MM.1S (cell line): ENCODE measurements around the gene STRC.
"Not testable (repeated sequence)": the region's sequence is repeated elsewhere in the genome, so short reads cannot be mapped to it uniquely, and the experiment has no call there.

Experiments used
- DNase-seq: peaks from one replicate; pipeline ENCODE4 v3.0.0-alpha.2; 2015
- H2AFZ ChIP-seq: fragments of 300-600 bp; sonication (generic); 2 replicates; pipeline ENCODE4 v1.6.0; 2016; ENCODE audit warnings: antibody characterized with exemption, low read length
- H3F3A ChIP-seq: fragments of 300-600 bp; sonication (generic); 2 replicates; pipeline ENCODE4 v1.6.1; 2016; ENCODE audit warnings: mild to moderate bottlenecking, antibody characterized with exemption, low read length, moderate library complexity, mixed read lengths; ENCODE audit not compliant: insufficient read depth
- H3K27ac ChIP-seq: fragments of 300-600 bp; sonication (generic); 2 replicates; pipeline ENCODE4 v1.5.1; 2016; ENCODE audit warnings: mild to moderate bottlenecking, low read length
- H3K27me3 ChIP-seq: fragments of 300-600 bp; sonication (generic); replicated peaks from 2 replicates; pipeline ENCODE4 v1.6.0; 2016; ENCODE audit warnings: low read length; ENCODE audit not compliant: insufficient read depth
- H3K36me3 ChIP-seq: fragments of 300-600 bp; sonication (generic); replicated peaks from 2 replicates; pipeline ENCODE4 v1.6.1; 2016; ENCODE audit warnings: mild to moderate bottlenecking, low read length, mixed read lengths; ENCODE audit not compliant: insufficient read depth
- H3K4me1 ChIP-seq: fragments of 300-600 bp; sonication (generic); 2 replicates; pipeline ENCODE4 v1.6.1; 2016; ENCODE audit warnings: low read length, mixed read lengths
- H3K4me2 ChIP-seq: fragments of 300-600 bp; sonication (generic); 2 replicates; pipeline ENCODE4 v1.6.0; 2016; ENCODE audit warnings: low read depth, low read length
- H3K4me3 ChIP-seq: fragments of 300-600 bp; sonication (generic); 2 replicates; pipeline ENCODE4 v1.5.1; 2016; ENCODE audit warnings: low read length, mixed read lengths
- H3K79me2 ChIP-seq: fragments of 300-600 bp; sonication (generic); 2 replicates; pipeline ENCODE4 v1.6.1; 2016; ENCODE audit warnings: mixed run types, low read length, mixed read lengths
- H3K9ac ChIP-seq: fragments of 300-600 bp; sonication (generic); 2 replicates; pipeline ENCODE4 v1.6.1; 2016; ENCODE audit warnings: low read length, mixed read lengths
- H3K9me2 ChIP-seq: fragments of 300-600 bp; sonication (generic); replicated peaks from 2 replicates; pipeline ENCODE4 v1.6.1; 2016; ENCODE audit warnings: mild to moderate bottlenecking, low read length, mixed read lengths; ENCODE audit not compliant: insufficient read depth
- H3K9me3 ChIP-seq: fragments of 300-600 bp; sonication (generic); replicated peaks from 2 replicates; pipeline ENCODE4 v1.6.1; 2016; ENCODE audit warnings: mild to moderate bottlenecking, low read length, mixed read lengths; ENCODE audit not compliant: insufficient read depth
- H4K20me1 ChIP-seq: fragments of 300-600 bp; sonication (generic); 2 replicates; pipeline ENCODE4 v1.6.1; 2016; ENCODE audit warnings: mild to moderate bottlenecking, low read length, moderate library complexity, mixed read lengths; ENCODE audit not compliant: insufficient read depth
- CTCF ChIP-seq: fragments of 300-600 bp; sonication (generic); IDR thresholded peaks from 2 replicates; pipeline ENCODE4 v1.5.1; 2016; ENCODE audit warnings: antibody characterized with exemption, low read length, mixed read lengths
- EZH2 ChIP-seq: fragments of 300-600 bp; sonication (generic); optimal IDR thresholded peaks from 2 replicates; pipeline ENCODE3; 2017; ENCODE audit warnings: low read depth, mild to moderate bottlenecking, antibody characterized with exemption, low read length, mixed read lengths
- EZH2phosphoT487 ChIP-seq: fragments of 300-600 bp; sonication (generic); IDR thresholded peaks from 2 replicates; pipeline ENCODE4 v1.6.1; 2018; ENCODE audit warnings: antibody characterized with exemption, low read length

Gene STRC

GRCh38 chr15:43648649-43649429 is 30.2 kb upstream of the STRC start, which contains the start of gene CATSPER2:
TSS of gene CATSPER2 (minus strand) at chr15:43648844. CDS start at chr15:43648061, 783 bp downstream.
- no peak for TF ChIP-seq EZH2
- TF ChIP-seq EZH2phosphoT487, result no peak
- TF ChIP-seq CTCF, result no peak
- Histone ChIP-seq H3F3A (no peaks in the 10 kb centered on the region), H3K4me3 (no peak within 1 kb of the TSS), H3K9me3 (no peaks in the 10 kb centered on the region), H3K27me3 (no peaks in the 10 kb centered on the region), H3K27ac (no peak within 1 kb of the TSS), H4K20me1 (no peaks in the 10 kb centered on the region), H3K9me2 (no peaks in the 10 kb centered on the region), H3K79me2 (no peaks in the 10 kb centered on the region), H2AFZ (no peak within 1 kb of the TSS), H3K4me1 (no peaks in the 10 kb centered on the region), H3K4me2 (no peak within 1 kb of the TSS), H3K9ac (no peak within 1 kb of the TSS), H3K36me3 (no peaks in the 10 kb centered on the region)
- DNase-seq, result no peak

DNA sequence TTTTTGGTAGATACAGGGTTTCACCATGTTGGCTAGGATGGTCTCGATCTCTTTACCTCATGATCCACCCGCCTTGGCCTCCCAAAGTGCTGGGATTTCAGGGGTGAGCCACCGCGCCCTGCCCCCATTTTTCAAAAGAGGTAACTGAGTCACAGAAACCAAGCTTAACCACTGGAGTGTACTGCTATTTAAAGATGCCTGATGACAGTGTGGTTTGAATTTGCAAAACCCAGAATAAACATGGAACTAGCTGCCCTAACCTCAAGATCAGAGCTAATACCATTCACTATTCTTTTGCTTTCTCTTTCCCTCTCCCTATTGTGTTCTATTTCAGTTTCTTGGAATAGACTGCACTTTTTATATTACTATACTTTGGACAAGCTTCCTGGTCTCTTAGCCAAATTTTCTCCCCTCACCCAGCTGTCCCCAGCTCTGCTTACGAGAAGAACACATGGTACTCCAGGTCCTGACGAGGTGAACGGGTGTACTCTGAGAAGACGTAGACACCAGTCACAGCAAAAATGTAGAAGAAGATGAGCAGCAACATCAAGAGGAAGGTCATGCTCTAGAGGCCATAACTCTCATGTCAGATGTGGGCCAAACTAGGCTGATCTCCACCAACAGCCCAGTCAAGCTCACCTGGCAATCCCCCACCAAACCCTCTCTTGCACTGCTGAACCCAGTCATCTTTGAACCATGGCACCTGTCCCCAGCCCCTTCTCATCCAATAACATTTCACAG is 20.0 kb upstream of the STRC start:
- not testable (repeated sequence) for H3K27me3 ChIP-seq, H3K36me3 ChIP-seq, H3K79me2 ChIP-seq, H4K20me1 ChIP-seq, H3K4me1 ChIP-seq, H3K9me2 ChIP-seq, H2AFZ ChIP-seq, H3K27ac ChIP-seq, DNase-seq, H3K9ac ChIP-seq, H3K4me3 ChIP-seq, H3F3A ChIP-seq, H3K9me3 ChIP-seq
- peak overlapping the region; percentile 18; the same call in 1 of the 2 replicates for H3K4me2 ChIP-seq

DNA sequence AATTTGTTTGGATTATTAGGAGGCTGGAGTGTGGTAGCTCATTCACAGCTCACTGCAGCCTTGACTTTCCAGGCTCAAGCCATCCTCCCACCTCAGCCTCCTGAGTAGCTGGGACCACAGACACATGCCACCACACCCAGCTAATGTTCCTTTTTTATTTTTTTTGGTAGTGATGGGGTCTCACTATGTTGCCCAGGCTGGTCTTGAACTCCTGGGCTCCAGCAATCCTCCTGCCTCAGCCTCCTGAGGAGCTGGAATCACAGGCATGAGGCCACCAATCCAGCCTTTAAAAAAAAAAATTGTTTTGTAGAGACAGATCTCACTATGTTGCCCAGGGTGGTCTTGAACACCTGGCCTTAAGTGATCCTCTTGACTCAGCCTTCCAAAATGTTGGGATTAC is 8.3 kb upstream of the STRC start:
- DNase-seq, H3K4me2 ChIP-seq: not testable (repeated sequence)

DNA sequence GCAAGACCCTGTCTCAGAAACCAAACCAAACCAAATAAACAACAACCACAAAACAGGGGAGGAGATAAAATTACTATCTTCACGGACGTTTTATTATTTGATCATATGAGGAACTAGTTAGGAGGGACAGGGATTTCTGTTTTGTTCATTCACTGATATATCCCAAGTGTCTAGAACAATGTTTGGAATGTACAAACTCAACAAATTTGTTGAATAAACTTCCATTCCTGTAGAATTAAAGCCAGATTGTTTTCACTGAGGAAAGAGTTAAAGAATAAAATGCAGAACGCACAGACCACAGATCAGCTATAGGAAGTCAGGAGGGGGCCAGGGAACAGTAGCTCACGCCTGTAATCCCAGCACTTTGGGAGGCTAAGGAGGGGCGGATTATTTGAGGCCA is 6.5 kb upstream of the STRC start:
- no peak for TF ChIP-seq CTCF
- no peak for TF ChIP-seq EZH2phosphoT487
- no peak for TF ChIP-seq EZH2
- no peaks in the 10 kb centered on the region for H3F3A ChIP-seq
- H3K9me3 ChIP-seq, result no peaks in the 10 kb centered on the region
- H3K27me3 ChIP-seq, result no peaks in the 10 kb centered on the region
- no peaks in the 10 kb centered on the region for H4K20me1 ChIP-seq
- no peak overlapping the region for H3K4me3 ChIP-seq
- no peak overlapping the region for H2AFZ ChIP-seq
- H3K9me2 ChIP-seq, result no peaks in the 10 kb centered on the region
- H3K36me3 ChIP-seq, result no peaks in the 10 kb centered on the region
- H3K79me2 ChIP-seq, result no peaks in the 10 kb centered on the region
- H3K4me1 ChIP-seq, result no peaks in the 10 kb centered on the region
- H3K4me2 ChIP-seq, result no peak overlapping the region
- no peak overlapping the region for H3K9ac ChIP-seq
- H3K27ac ChIP-seq, result no peak overlapping the region
- DNase-seq, result no peak

More for the DNA sequence above, 8.3 kb upstream of the STRC start:
- H3K9me2 ChIP-seq, H3K9me3 ChIP-seq, H3F3A ChIP-seq, H4K20me1 ChIP-seq, H3K36me3 ChIP-seq, H3K27me3 ChIP-seq, H3K27ac ChIP-seq, H2AFZ ChIP-seq, H3K4me3 ChIP-seq, H3K9ac ChIP-seq, H3K79me2 ChIP-seq, H3K4me1 ChIP-seq: not testable (repeated sequence)

DNA sequence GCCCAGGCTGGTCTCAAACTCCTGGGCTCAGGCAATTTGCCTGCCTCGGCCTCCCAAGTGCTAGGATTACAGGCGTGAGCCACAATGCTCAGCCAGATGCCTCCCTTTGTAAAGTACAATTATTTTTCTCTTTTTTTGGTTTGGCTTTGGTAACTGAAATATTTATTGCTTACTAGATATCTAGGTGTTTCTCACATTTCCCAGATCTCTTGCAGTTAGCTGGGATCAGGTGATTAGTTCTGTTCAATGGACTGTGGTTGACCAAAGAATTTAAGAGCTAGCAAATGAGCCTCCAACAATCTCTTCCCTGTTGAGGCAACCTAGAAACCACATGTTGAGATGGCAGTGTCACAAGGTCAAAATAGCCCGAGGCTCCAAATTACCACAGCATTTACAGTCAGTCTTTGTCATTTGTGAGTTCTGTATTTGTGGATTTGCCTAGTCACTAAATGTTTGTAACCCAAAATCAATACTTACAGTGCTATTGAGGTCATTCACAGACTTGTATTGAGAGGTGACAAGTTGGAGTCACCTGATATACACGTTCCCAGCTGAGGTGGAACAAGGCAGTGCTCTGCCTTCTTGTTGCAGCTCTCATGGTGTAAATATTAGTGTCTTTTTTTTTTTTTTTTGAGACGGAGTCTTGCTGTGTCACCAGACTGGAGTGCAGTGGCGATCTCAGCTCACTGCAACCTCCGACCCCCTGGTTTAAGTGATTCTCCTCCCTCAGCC is 3.6 kb upstream of the STRC start:
- H4K20me1 ChIP-seq, DNase-seq, H3K4me3 ChIP-seq, H3K27me3 ChIP-seq, H3K79me2 ChIP-seq, H2AFZ ChIP-seq, H3K9me3 ChIP-seq, H3F3A ChIP-seq, H3K27ac ChIP-seq, H3K4me2 ChIP-seq, H3K9ac ChIP-seq, H3K9me2 ChIP-seq, H3K4me1 ChIP-seq, H3K36me3 ChIP-seq: not testable (repeated sequence)

- H4K20me1 ChIP-seq, H3K27me3 ChIP-seq, H3K27ac ChIP-seq, H3K4me1 ChIP-seq, H3K79me2 ChIP-seq, H3F3A ChIP-seq, H3K9ac ChIP-seq, H3K36me3 ChIP-seq, DNase-seq, H3K4me2 ChIP-seq, H3K9me3 ChIP-seq, H3K9me2 ChIP-seq, H2AFZ ChIP-seq, H3K4me3 ChIP-seq: not testable (repeated sequence)
Observed at GRCh38 chr15:43617750-43618149, 850 bp downstream of the STRC start.
